ENCODE measurements around the gene TLE4. TPM values are rescaled to one million over a fixed set of nuclear protein-coding genes. Genes with fewer than 3 reads are reported as not detected.
"Not testable (repeated sequence)": the region's sequence is repeated elsewhere in the genome, so short reads cannot be mapped to it uniquely, and the experiment has no call there.

Gene TLE4
- total and polyA plus RNA-seq, 12 donors: 11.8 to 70.5 (median 42.9) TPM

GRCh38 chr9:79604149-79604548 lies 32.4 kb downstream of the TLE4 start:
- TF ChIP-seq POLR2A (IDR thresholded peaks at IDR 0.05): no peak
- TF ChIP-seq CTCF (IDR thresholded peaks at IDR 0.05): no peak
- intact Hi-C loops (cut with DNase I): no loop called here
- peaks cover 0 to 5% (median 0%) of the 10 kb centered on the region in 3 donors for H3K9me3 ChIP-seq (replicated peaks in 1 of 3)

GRCh38 chr9:79604921-79605562 lies 33.3 kb downstream of the TLE4 start:
- 39 to 51% (median 44%) methylated on average over 5 of the region's 5 CpGs for WGBS, 4 donors
- intact Hi-C loops (cut with DNase I): no loop called here
- Histone ChIP-seq H3K27ac (peak overlapping the region in 3 of 5 donors; percentile 28 to 55 (median 53)), H3K36me3 (replicated peaks in 1 of 2) (no peaks in the 10 kb centered on the region), H3K4me3 (no peak overlapping the region), H3K4me1 (replicated peaks in 1 of 2) (peaks cover 0 to 24% of the 10 kb centered on the region in 2 donors), H3K9me3 (replicated peaks in 1 of 3) (peaks cover 0 to 5% (median 0%) of the 10 kb centered on the region in 3 donors), H3K27me3 (no peaks in the 10 kb centered on the region)
- TF ChIP-seq POLR2A (IDR thresholded peaks at IDR 0.05) (no peak), CTCF (IDR thresholded peaks at IDR 0.05) (peak in 1 of 6 experiments; percentile 22)
- no peak for DNase-seq

More at GRCh38 chr9:79604149-79604548, 32.4 kb downstream of the TLE4 start:
- Histone ChIP-seq H3K27me3 (no peaks in the 10 kb centered on the region), H3K27ac (peak overlapping the region in 1 of 5 donors; percentile 55), H3K4me3 (no peak overlapping the region), H3K36me3 (replicated peaks in 1 of 2) (no peaks in the 10 kb centered on the region), H3K4me1 (replicated peaks in 1 of 2) (peaks cover 0 to 18% of the 10 kb centered on the region in 2 donors)
- no peak for DNase-seq

GRCh38 chr9:79606529-79606928 lies 34.8 kb downstream of the TLE4 start:
- intact Hi-C loops (cut with DNase I); H3K36me3 ChIP-seq (replicated peaks in 1 of 2); H3K27me3 ChIP-seq; H3K4me3 ChIP-seq; H3K9me3 ChIP-seq (replicated peaks in 1 of 3); H3K27ac ChIP-seq; DNase-seq: not testable (repeated sequence)
- WGBS, 4 donors: 92 to 100% (median 97%) methylated on average over 1 of the region's 1 CpG
- H3K4me1 ChIP-seq (replicated peaks in 1 of 2): peaks cover 0 to 39% of the 10 kb centered on the region in 2 donors

- TF ChIP-seq CTCF (IDR thresholded peaks at IDR 0.05) (no peak), POLR2A (IDR thresholded peaks at IDR 0.05) (no peak)
- Histone ChIP-seq H3K4me3 (no peak overlapping the region), H3K9me3 (replicated peaks in 1 of 3) (no peaks in the 10 kb centered on the region), H3K27me3 (no peaks in the 10 kb centered on the region), H3K36me3 (replicated peaks in 1 of 2) (no peaks in the 10 kb centered on the region), H3K4me1 (replicated peaks in 1 of 2) (peaks cover 0 to 48% of the 10 kb centered on the region in 2 donors), H3K27ac (no peak overlapping the region)
- DNase-seq: no peak
- 64 to 77% (median 72%) methylated on average over 1 of the region's 1 CpG for WGBS, 4 donors
- intact Hi-C loops (cut with DNase I): no loop called here
Measured at GRCh38 chr9:79609468-79610018, 37.8 kb downstream of the TLE4 start.
